HepG2 (cell line): Measurements from ENCODE around the gene BCL2L11. TPM values are rescaled to one million over a fixed set of nuclear protein-coding genes. Genes with fewer than 3 reads are reported as not detected.

Source experiments
- ARID2 ChIP-seq: sonication (generic); formaldehyde crosslinking; IDR thresholded peaks from 2 replicates; pipeline ENCODE4 v1.8.1; 2022; ENCODE audit warnings: mild to moderate bottlenecking, missing genetic modification reagents, borderline replicate concordance
- DNMT1 ChIP-seq: sonication (generic); formaldehyde crosslinking; IDR thresholded peaks from 2 replicates; pipeline ENCODE4 v1.5.1; 2020; ENCODE audit warnings: mild to moderate bottlenecking, missing genetic modification reagents
- ELF4 ChIP-seq: sonication (generic); formaldehyde crosslinking; IDR thresholded peaks from 2 replicates; pipeline ENCODE4 v1.5.0; 2020; ENCODE audit warnings: missing genetic modification reagents, mild to moderate bottlenecking, moderate library complexity, borderline replicate concordance
- ETV5 ChIP-seq: IDR thresholded peaks from 2 replicates; pipeline ENCODE4 v1.6.1; 2018; ENCODE audit warnings: missing biosample characterization, missing genetic modification reagents, inconsistent platforms, borderline replicate concordance
- GPN1 ChIP-seq: sonication (generic); formaldehyde crosslinking; IDR thresholded peaks from 2 replicates; pipeline ENCODE4 v1.5.1; 2020; ENCODE audit warnings: missing genetic modification reagents, borderline replicate concordance
- HDAC6 ChIP-seq: fragments of 200-600 bp; sonication (generic); IDR thresholded peaks from 2 replicates; pipeline ENCODE4 v1.7.0; 2017; ENCODE audit warnings: mild to moderate bottlenecking, antibody characterized with exemption, low read length, low read depth
- HES4 ChIP-seq: sonication (generic); formaldehyde crosslinking; IDR thresholded peaks from 2 replicates; pipeline ENCODE4 v1.9.0; 2021; ENCODE audit warnings: mild to moderate bottlenecking, missing genetic modification reagents, borderline replicate concordance
- HNF4A ChIP-seq: sonication (generic); formaldehyde crosslinking; IDR thresholded peaks from 2 replicates; pipeline ENCODE4 v1.4.0; 2020; ENCODE audit warnings: missing genetic modification reagents
- HNRNPLL ChIP-seq: fragments of 200-400 bp; formaldehyde crosslinking; IDR thresholded peaks from 2 replicates; pipeline ENCODE4 v1.6.1; 2017; ENCODE audit warnings: mild to moderate bottlenecking, low read depth, low read length; ENCODE audit not compliant: poor library complexity, severe bottlenecking
- KDM2A ChIP-seq: sonication (generic); formaldehyde crosslinking; IDR thresholded peaks from 2 replicates; pipeline ENCODE4 v1.4.0; 2020; ENCODE audit warnings: low read depth, missing genetic modification reagents, borderline replicate concordance
- MTA3 ChIP-seq: sonication (generic); formaldehyde crosslinking; IDR thresholded peaks from 2 replicates; pipeline ENCODE4 v1.4.0; 2020; ENCODE audit warnings: missing genetic modification reagents
- SATB2 ChIP-seq: sonication (generic); formaldehyde crosslinking; IDR thresholded peaks from 2 replicates; pipeline ENCODE4 v1.5.0; 2020; ENCODE audit warnings: missing genetic modification reagents
- SOX13 ChIP-seq, 3 experiments: fragments of 450-650 bp in 1 of 3; sonication (generic) in 1 of 3; formaldehyde crosslinking in 1 of 3; IDR thresholded peaks in 2 of 3; conservative IDR thresholded peaks in 1 of 3; 2 replicates each; pipeline versions ENCODE4 v1.5.0 to v1.6.1; 2016 to 2020; ENCODE audit warnings: antibody characterized with exemption in 1 of 3, mild to moderate bottlenecking in 1 of 3, missing compliant biosample characterization in 1 of 3, missing genetic modification reagents in 1 of 3, moderate library complexity in 1 of 3
- SOX6 ChIP-seq, 2 experiments: fragments of 450-650 bp in 1 of 2; sonication (generic) in 1 of 2; formaldehyde crosslinking in 1 of 2; IDR thresholded peaks; 2 replicates each; pipeline versions ENCODE4 v1.4.0 to v1.6.1; 2017 to 2020; ENCODE audit warnings: antibody characterized with exemption in 1 of 2, mild to moderate bottlenecking in 1 of 2, missing genetic modification reagents in 1 of 2
- SPEN ChIP-seq: sonication (generic); formaldehyde crosslinking; IDR thresholded peaks from 2 replicates; pipeline ENCODE4 v1.5.1; 2020; ENCODE audit warnings: low read depth, mild to moderate bottlenecking, missing genetic modification reagents
- SRY ChIP-seq: sonication (generic); formaldehyde crosslinking; IDR thresholded peaks from 2 replicates; pipeline ENCODE4 v1.8.0; 2022; ENCODE audit warnings: mild to moderate bottlenecking, missing genetic modification reagents
- ZNF598 ChIP-seq: sonication (generic); formaldehyde crosslinking; IDR thresholded peaks from 2 replicates; pipeline ENCODE4 v1.5.1; 2020; ENCODE audit warnings: mild to moderate bottlenecking, missing genetic modification reagents, borderline replicate concordance
- polyA plus RNA-seq, 8 experiments: library from polyadenylated mRNA; depleted of rRNA in 3 of 8; stranded (reverse) in 7 of 8; unstranded in 1 of 8; fragments of >200 nt; fragmentation: Illumina TruSeq in 4 of 8; extraction: Trizol in 4 of 8; gene quantifications; 2 replicates each; pipeline versions ENCODE4 v1.2.1 to v1.2.3, GENCODE V29; 2011 to 2016; ENCODE audit warnings: low read depth in 4 of 8, missing spikeins in 1 of 8, mixed read lengths in 1 of 8; ENCODE audit not compliant: insufficient read depth in 1 of 8
- total RNA-seq, 5 experiments: library from RNA; depleted of rRNA; stranded (reverse); fragments of >200 nt; fragmentation: Illumina TruSeq; extraction: Trizol; gene quantifications; 2 replicates each; pipeline ENCODE4 v1.2.3, GENCODE V29; 2016; ENCODE audit warnings: low read depth in 1 of 5
- TF ChIP-seq, protein P1 (sequence below): sonication (generic); formaldehyde crosslinking; conservative IDR thresholded peaks from 2 replicates; pipeline ENCODE4 v1.5.0; 2020; ENCODE audit warnings: missing genetic modification reagents
- TF ChIP-seq, protein P2 (sequence below): sonication (generic); formaldehyde crosslinking; IDR thresholded peaks from 2 replicates; pipeline ENCODE4; 2020; ENCODE audit warnings: missing genetic modification reagents, mild to moderate bottlenecking, borderline replicate concordance
- TF ChIP-seq, protein P3 (sequence below): conservative IDR thresholded peaks from 2 replicates; pipeline ENCODE4 v1.6.1; 2018; ENCODE audit warnings: missing genetic modification reagents

The BCL2L11 gene
- total and polyA plus RNA-seq, 2 of the 13 experiments (the other 11 are each of a cell fraction or from before 2014, with no cell fraction given) = 6.1 to 9.7 TPM

DNA sequence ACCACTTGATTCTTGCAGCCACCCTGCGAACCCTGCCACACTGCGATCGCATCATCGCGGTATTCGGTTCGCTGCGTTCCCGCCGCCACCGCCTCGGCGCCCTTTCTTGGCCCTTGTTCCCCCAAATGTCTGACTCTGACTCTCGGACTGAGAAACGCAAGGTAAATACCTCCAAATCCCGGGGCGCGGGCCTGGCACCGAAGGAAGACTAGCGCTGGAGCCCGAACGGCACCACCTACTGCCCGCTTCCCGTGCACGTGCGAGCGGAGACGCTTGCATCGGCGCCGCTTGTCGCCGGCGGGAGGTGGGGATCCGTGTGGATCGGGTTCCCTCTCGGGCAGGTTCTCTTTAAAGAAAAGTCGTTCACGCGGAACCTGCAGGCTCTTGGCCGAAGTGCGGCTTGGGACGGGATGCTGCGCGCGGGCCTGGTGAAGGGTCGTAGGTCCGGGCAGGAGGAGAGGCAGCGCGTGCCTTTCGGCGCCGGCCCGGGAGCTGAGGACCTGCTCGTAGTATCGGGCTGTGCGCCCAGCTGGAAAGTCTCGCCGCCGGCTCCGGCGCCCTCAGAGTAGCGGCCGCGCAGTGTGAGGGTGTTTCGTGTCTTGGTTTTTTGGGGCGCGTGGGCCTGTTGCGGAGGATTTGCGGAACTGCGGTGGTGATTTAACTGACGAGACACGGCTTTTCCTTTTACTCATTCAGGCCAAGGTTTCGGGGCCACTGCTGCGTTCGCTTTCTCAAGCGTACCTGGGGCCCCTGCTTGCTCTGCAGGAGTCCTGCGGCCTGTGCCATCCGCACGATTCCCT, 514 bp downstream of the BCL2L11 start (continued):
- TF ChIP-seq, protein P1, sequence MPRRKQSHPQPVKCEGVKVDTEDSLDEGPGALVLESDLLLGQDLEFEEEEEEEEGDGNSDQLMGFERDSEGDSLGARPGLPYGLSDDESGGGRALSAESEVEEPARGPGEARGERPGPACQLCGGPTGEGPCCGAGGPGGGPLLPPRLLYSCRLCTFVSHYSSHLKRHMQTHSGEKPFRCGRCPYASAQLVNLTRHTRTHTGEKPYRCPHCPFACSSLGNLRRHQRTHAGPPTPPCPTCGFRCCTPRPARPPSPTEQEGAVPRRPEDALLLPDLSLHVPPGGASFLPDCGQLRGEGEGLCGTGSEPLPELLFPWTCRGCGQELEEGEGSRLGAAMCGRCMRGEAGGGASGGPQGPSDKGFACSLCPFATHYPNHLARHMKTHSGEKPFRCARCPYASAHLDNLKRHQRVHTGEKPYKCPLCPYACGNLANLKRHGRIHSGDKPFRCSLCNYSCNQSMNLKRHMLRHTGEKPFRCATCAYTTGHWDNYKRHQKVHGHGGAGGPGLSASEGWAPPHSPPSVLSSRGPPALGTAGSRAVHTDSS (CRISPR knock-in tag) = no peak
- peak; percentile 67 for TF ChIP-seq HNRNPLL
- TF ChIP-seq SOX13 (IDR thresholded peaks at IDR 0.05) = no peak
- no peak; a peak in 1 of 4 replicates for TF ChIP-seq SOX13 (CRISPR knock-in tag; conservative IDR thresholded peaks at IDR 0.05 in 1 of 2, IDR thresholded peaks at IDR 0.05 in 1 of 2)
- no peak for TF ChIP-seq MTA3 (CRISPR knock-in tag)
- TF ChIP-seq SPEN (CRISPR knock-in tag) = peak; percentile 6; the same call in 1 of the 2 replicates
- no peak for TF ChIP-seq GPN1 (CRISPR knock-in tag)
- no peak for TF ChIP-seq HDAC6
- 0 out of 2 replicates have a peak, but pooled peaks have one; percentile 28 for TF ChIP-seq HES4
- TF ChIP-seq KDM2A = peak; percentile 64; the same call in 1 of the 2 replicates
- TF ChIP-seq DNMT1 (CRISPR knock-in tag) = 0 out of 2 replicates have a peak, but pooled peaks have one; percentile 3
- TF ChIP-seq, protein P2, sequence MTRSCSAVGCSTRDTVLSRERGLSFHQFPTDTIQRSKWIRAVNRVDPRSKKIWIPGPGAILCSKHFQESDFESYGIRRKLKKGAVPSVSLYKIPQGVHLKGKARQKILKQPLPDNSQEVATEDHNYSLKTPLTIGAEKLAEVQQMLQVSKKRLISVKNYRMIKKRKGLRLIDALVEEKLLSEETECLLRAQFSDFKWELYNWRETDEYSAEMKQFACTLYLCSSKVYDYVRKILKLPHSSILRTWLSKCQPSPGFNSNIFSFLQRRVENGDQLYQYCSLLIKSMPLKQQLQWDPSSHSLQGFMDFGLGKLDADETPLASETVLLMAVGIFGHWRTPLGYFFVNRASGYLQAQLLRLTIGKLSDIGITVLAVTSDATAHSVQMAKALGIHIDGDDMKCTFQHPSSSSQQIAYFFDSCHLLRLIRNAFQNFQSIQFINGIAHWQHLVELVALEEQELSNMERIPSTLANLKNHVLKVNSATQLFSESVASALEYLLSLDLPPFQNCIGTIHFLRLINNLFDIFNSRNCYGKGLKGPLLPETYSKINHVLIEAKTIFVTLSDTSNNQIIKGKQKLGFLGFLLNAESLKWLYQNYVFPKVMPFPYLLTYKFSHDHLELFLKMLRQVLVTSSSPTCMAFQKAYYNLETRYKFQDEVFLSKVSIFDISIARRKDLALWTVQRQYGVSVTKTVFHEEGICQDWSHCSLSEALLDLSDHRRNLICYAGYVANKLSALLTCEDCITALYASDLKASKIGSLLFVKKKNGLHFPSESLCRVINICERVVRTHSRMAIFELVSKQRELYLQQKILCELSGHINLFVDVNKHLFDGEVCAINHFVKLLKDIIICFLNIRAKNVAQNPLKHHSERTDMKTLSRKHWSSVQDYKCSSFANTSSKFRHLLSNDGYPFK = peak; percentile 16; the same call in 1 of the 2 replicates
- peak; percentile 53; the same call in 1 of the 2 replicates for TF ChIP-seq SATB2 (CRISPR knock-in tag)
- TF ChIP-seq, protein P3, sequence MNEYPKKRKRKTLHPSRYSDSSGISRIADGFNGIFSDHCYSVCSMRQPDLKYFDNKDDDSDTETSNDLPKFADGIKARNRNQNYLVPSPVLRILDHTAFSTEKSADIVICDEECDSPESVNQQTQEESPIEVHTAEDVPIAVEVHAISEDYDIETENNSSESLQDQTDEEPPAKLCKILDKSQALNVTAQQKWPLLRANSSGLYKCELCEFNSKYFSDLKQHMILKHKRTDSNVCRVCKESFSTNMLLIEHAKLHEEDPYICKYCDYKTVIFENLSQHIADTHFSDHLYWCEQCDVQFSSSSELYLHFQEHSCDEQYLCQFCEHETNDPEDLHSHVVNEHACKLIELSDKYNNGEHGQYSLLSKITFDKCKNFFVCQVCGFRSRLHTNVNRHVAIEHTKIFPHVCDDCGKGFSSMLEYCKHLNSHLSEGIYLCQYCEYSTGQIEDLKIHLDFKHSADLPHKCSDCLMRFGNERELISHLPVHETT = no peak
- TF ChIP-seq ETV5 = no peak
- TF ChIP-seq ELF4 (CRISPR knock-in tag) = 0 out of 2 replicates have a peak, but pooled peaks have one; percentile 63
- peak; percentile 75 for TF ChIP-seq SRY (CRISPR knock-in tag)
- peak; percentile 20; the same call in 1 of the 2 replicates for TF ChIP-seq ARID2 (CRISPR knock-in tag)
- TF ChIP-seq ZNF598 = 0 out of 2 replicates have a peak, but pooled peaks have one; percentile 55
- no peak for TF ChIP-seq SOX6 (IDR thresholded peaks at IDR 0.05)
- no peak for TF ChIP-seq SOX6 (CRISPR knock-in tag; IDR thresholded peaks at IDR 0.05)
- 0 out of 2 replicates have a peak, but pooled peaks have one; percentile 4 for TF ChIP-seq HNF4A (CRISPR knock-in tag)
